Coronary artery (tissue), 2 donors: ENCODE measurements around the gene TRIO.
A peak's percentile ranks its signal among the peaks of the same experiment; 100 is the strongest.
"Not testable (repeated sequence)": the region's sequence is repeated elsewhere in the genome, so short reads cannot be mapped to it uniquely, and the experiment has no call there.

ENCODE experiments used
- DNase-seq: peaks from one replicate; pipeline ENCODE4 v3.0.0-alpha.2; 2017; ENCODE audit warnings: low spot score
- H3K27ac ChIP-seq, 2 donors: fragments of 200-600 bp; sonication (generic); one replicate each; pipeline ENCODE4 v1.5.1; 2016 to 2019
- H3K4me3 ChIP-seq: fragments of 200-600 bp; sonication (generic); 2 replicates; pipeline ENCODE4 v1.5.1; 2016; ENCODE audit warnings: mild to moderate bottlenecking, moderate library complexity
- TF ChIP-seq, protein P1 (sequence below): fragments of 200-600 bp; sonication (generic); IDR thresholded peaks from one replicate; pipeline ENCODE4 v1.5.1; 2019; ENCODE audit warnings: antibody characterized with exemption

TRIO gene

DNA sequence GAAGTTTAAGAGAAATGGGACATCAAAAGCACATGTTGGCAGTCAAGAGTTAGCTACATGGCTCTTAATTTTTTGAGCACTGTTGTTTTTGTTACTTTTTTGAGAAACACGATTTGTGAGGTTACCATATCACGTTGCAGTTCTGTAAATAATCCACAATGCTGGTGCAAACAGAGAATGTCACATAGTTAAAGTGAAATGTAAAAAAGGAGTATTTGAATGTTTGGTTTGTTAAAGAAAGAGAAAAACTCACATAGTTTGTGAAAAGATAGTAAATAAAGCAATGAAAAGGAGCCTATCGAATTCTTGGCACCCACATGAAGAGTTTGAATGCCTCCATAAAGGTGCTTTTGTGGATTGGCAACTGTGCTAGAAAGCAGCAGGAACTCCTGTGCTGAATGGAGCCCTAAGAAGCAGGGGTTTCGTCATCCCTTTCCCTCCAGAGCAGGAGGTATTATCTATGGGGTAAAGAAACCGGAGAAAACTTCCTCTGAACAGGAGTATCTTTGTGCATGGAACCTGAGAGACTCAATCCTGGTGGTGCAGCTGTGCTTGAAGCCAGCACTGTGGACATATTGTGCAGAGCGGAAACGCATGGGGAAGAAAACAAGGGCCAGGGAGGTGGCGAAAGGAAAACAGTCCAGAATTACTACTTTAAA is 289.9 kb downstream of the TRIO start:
- no peak overlapping the region for H3K27ac ChIP-seq
- TF ChIP-seq, protein P1, sequence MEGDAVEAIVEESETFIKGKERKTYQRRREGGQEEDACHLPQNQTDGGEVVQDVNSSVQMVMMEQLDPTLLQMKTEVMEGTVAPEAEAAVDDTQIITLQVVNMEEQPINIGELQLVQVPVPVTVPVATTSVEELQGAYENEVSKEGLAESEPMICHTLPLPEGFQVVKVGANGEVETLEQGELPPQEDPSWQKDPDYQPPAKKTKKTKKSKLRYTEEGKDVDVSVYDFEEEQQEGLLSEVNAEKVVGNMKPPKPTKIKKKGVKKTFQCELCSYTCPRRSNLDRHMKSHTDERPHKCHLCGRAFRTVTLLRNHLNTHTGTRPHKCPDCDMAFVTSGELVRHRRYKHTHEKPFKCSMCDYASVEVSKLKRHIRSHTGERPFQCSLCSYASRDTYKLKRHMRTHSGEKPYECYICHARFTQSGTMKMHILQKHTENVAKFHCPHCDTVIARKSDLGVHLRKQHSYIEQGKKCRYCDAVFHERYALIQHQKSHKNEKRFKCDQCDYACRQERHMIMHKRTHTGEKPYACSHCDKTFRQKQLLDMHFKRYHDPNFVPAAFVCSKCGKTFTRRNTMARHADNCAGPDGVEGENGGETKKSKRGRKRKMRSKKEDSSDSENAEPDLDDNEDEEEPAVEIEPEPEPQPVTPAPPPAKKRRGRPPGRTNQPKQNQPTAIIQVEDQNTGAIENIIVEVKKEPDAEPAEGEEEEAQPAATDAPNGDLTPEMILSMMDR, result no peak
- H3K4me3 ChIP-seq, result no peak overlapping the region
- no peak for DNase-seq

DNA sequence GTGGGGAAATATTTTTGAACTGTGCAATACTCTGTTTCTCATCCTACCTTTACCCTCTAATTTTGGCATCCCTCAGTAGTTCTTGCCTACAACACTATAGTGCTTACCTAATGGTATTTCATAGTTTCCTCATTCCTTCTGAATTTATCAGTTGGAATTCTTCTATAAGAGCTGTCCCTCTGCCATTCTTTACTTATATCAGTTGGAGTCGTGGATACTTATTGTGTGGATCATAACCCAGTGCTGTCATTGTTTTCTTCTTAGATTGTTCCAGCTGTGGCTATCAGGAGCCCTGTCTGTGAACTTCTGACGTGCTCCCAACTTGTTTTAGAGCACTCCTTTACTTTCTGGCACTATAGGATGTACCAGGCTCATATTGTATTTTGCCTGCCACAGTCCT is 292.3 kb downstream of the TRIO start:
- no peak overlapping the region for H3K27ac ChIP-seq
- DNase-seq, result no peak
- H3K4me3 ChIP-seq, result no peak overlapping the region
- TF ChIP-seq, protein P1, result no peak

DNA sequence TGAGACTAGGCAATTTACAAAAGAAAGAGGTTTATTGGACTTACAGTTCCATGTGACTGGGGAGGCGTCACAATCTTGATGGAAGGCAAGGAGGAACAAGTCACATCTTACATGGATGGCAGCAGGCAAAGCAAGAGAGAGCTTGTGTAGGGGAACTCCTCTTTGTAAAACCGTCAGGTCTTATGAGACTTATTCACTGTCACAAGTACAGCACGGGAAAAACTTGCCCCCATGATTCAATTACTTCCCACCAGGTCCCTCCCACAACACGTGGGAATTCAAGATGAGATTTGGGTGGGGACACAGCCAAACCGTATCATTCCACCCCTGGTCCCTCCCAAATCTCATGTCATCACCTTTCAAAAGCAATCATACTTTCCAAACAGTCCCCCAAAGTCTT is 293.0 kb downstream of the TRIO start:
- not testable (repeated sequence) for DNase-seq, H3K4me3 ChIP-seq, H3K27ac ChIP-seq

DNA sequence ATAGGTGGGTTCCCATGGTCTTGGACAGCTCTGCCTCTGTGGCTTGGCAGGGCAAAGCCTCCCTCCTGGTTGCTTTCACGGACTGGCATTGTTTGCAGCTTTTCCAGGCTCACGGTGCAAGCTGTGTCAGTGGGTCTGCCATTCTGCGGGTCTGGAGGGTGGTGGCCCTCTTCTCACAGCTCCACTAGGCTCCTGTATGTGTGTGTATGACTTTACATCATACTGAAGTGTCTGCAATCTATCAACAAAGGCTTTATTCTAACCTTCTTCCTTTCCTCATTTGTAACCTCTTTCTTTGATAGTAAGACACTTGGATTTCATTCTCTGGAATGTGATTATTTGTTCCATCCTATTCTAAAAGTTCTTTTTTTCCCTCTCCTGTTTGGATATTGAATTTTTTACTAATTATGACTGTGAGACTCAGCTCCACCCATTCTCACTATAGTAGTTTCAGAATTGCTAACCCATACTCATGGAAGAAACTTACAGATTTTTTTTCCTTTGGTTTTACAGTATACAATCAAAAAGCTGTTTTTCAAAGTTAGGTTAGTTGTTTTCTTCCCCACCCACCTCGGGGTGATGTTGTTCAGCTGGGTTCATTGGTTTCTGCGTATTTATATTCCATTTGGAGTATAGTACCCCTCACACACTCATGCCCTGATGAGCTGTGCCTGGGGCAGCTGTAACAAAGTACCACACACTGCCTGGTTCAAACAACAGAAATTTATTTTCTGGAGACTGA is 293.8 kb downstream of the TRIO start:
- Histone ChIP-seq H3K4me3 (no peak overlapping the region), H3K27ac (no peak overlapping the region)
- TF ChIP-seq, protein P1, result no peak
- DNase-seq, result no peak

DNA sequence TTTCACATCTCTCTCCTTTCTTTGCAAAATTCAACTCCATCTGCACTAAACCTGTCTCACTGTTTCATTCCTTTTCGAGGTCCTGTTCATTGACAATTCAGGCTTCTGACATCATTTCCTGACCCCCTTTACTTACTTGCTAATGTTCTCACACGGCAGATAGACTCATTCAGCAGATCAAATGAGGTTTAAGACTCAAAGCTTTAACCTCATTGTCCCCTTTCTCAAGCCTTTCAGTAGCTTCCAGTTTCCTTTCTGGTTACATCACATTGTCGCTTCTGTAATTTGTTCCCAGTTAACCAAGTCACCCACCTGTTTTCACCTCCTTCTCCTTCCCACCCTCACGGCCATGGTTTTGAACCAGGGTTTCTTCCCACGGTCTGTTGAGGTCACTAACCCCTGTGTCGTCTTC is 295.1 kb downstream of the TRIO start:
- no peak for DNase-seq
- no peak overlapping the region for H3K4me3 ChIP-seq

DNA sequence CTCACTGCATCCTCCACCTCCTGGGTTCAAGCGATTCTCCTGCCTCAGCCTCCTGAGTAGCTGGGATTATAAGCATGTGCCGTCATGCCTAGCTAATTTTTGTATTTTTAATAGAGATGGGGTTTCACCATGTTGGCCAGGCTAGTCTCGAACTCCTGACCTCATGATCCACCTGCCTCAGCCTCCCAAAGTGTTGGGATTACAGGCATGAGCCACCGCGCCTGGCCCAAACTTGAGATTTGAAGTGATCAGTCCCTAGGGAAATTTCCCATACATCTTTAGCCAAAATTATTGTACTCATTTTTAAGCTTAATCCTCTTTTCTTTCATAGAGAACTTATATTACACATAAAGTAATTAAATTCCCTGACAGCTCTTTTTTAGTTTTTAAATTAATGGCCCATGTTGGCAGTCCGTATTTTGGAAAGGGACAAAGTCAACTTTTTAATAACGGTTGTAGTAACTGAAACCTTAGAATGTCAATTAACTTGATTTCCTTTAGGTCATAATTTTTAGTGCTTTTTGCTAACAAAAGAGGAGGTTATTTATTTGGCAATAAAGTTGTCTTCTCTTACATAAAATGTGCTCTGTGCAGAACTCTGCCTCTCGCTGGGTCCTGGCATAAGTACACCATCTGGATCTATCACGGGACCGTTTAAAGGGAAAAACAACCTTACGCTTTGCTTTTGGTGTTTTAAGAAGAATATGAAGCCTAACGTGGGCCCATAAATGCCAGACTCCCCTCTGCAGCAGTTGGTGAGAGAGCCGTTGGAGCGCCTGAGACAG is 296.1 kb downstream of the TRIO start:
- H3K4me3 ChIP-seq, result no peak overlapping the region
- no peak for DNase-seq
- no peak overlapping the region for H3K27ac ChIP-seq
- TF ChIP-seq, protein P1, result no peak

More for the DNA sequence above, 295.1 kb downstream of the TRIO start:
- H3K27ac ChIP-seq, result no peak overlapping the region
- TF ChIP-seq, protein P1, result no peak

DNA sequence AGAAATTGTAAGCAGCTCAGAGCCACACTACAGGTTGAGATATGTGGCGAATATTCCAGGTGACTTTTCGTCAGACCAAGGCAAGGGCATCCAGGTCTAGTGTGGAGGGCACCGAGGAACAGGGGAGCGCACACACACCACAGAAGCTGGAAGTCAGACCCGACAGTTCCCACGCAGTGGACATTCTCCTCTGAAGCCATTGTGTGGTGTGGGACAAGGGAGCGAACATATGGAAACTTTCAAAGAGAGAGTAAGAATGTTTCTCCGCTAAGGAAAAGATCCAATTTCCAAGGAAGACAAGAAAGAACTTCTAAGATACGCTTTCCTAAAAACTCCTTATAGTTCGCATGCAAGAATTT is 297.1 kb downstream of the TRIO start:
- Histone ChIP-seq H3K27ac (peak overlapping the region; percentile 35 to 75), H3K4me3 (peak overlapping the region; percentile 67)
- DNase-seq, result no peak
- TF ChIP-seq, protein P1, result no peak
